PFSK-1 (cell line): ENCODE data around the gene ZFAND5.

Source experiments
- FOXP2 ChIP-seq: optimal IDR thresholded peaks from 2 replicates; pipeline ENCODE3; 2011; ENCODE audit warnings: borderline replicate concordance, control low read depth, inconsistent platforms; ENCODE audit not compliant: insufficient read depth; ENCODE audit errors: extremely low read length, extremely low read depth
- POLR2AphosphoS5 ChIP-seq: IDR thresholded peaks from 2 replicates; pipeline ENCODE4 v1.6.1; 2012; ENCODE audit warnings: low read depth, mild to moderate bottlenecking, control low read depth, low read length, moderate library complexity
- REST ChIP-seq, 2 experiments: IDR thresholded peaks; 2 replicates each; pipeline versions ENCODE4 v1.6.1 to v1.8.0; 2011 to 2012; ENCODE audit warnings: low read depth in 2 of 2, low read length in 2 of 2, control low read depth in 1 of 2, inconsistent platforms in 1 of 2, mild to moderate bottlenecking in 1 of 2, moderate library complexity in 1 of 2; ENCODE audit not compliant: insufficient read depth in 1 of 2
- SIN3A ChIP-seq: IDR thresholded peaks from 2 replicates; pipeline ENCODE4 v1.6.1; 2012; ENCODE audit warnings: mild to moderate bottlenecking, low read length, moderate library complexity, borderline replicate concordance; ENCODE audit not compliant: insufficient read depth
- TAF1 ChIP-seq: IDR thresholded peaks from 2 replicates; pipeline ENCODE4 v1.6.1; 2012; ENCODE audit warnings: low read length, control low read depth, borderline replicate concordance; ENCODE audit not compliant: insufficient read depth

ZFAND5 gene

GRCh38 chr9:72306761-72307160 lies 58.2 kb downstream of the ZFAND5 start:
- no peak for TF ChIP-seq FOXP2
- no peak for TF ChIP-seq POLR2AphosphoS5
- no peak for TF ChIP-seq REST (IDR thresholded peaks at IDR 0.05; ENCODE audit: insufficient read depth in 1 of 2, low read depth in 2 of 2, low read length in 2 of 2)
- no peak for TF ChIP-seq SIN3A
- no peak for TF ChIP-seq TAF1

GRCh38 chr9:72305707-72306106 lies 59.3 kb downstream of the ZFAND5 start:
- TF ChIP-seq TAF1 (no peak), REST (IDR thresholded peaks at IDR 0.05; ENCODE audit: insufficient read depth in 1 of 2, low read depth in 2 of 2, low read length in 2 of 2) (no peak), SIN3A (no peak), POLR2AphosphoS5 (no peak), FOXP2 (no peak)

GRCh38 chr9:72305102-72305546 lies 59.9 kb downstream of the ZFAND5 start:
- TF ChIP-seq POLR2AphosphoS5 (peak; percentile 63; the same call in 1 of the 2 replicates), REST (IDR thresholded peaks at IDR 0.05; ENCODE audit: insufficient read depth in 1 of 2, low read depth in 2 of 2, low read length in 2 of 2) (no peak)

GRCh38 chr9:72304538-72304937 lies 60.5 kb downstream of the ZFAND5 start:
- no peak for TF ChIP-seq POLR2AphosphoS5
- no peak for TF ChIP-seq REST (IDR thresholded peaks at IDR 0.05; ENCODE audit: insufficient read depth in 1 of 2, low read depth in 2 of 2, low read length in 2 of 2)
- TF ChIP-seq SIN3A, result no peak
- TF ChIP-seq TAF1, result no peak
- no peak for TF ChIP-seq FOXP2
